Activated T-cell treated with anti-CD3 and anti-CD28 coated beads, Interleukin-2, amount 50 U/mL, for 4 hours (primary cell): ENCODE data around the gene SSH3. TPM values are rescaled to one million over a fixed set of nuclear protein-coding genes. Genes with fewer than 3 reads are reported as not detected.

Source experiments
- ATAC-seq, 2 donors: fragments of 200-7000 bp; cut with Tn5 transposase; one replicate each; pipeline ENCODE4 v1.10.0; 2021
- DNase-seq: peaks from one replicate; pipeline ENCODE4 v3.0.0-alpha.2; 2020
- H3K27me3 Mint-ChIP-seq: one replicate; pipeline ENCODE4 v1.8.0; 2021; ENCODE audit warnings: low read depth, mixed read lengths
- H3K36me3 Mint-ChIP-seq: one replicate; pipeline ENCODE4 v1.8.0; 2022; ENCODE audit warnings: mixed read lengths; ENCODE audit not compliant: insufficient read depth
- H3K4me1 Mint-ChIP-seq: one replicate; pipeline ENCODE4 v1.8.0; 2021; ENCODE audit warnings: low read depth, mixed read lengths
- H3K4me3 Mint-ChIP-seq: one replicate; pipeline ENCODE4 v1.8.0; 2021; ENCODE audit warnings: mild to moderate bottlenecking, moderate library complexity, mixed read lengths
- H3K9me3 Mint-ChIP-seq: one replicate; pipeline ENCODE4 v1.8.0; 2021; ENCODE audit warnings: mixed read lengths
- total RNA-seq, 3 donors: library from RNA; stranded (reverse); gene quantifications; one replicate each; pipeline ENCODE4 v1.2.1, GENCODE V29; 2021

SSH3 gene
- total RNA-seq, 3 donors from 2014 or later = 4.8 to 7.2 (median 6.6) TPM

GRCh38 chr11:67281552-67282150, 21.7 kb upstream of the SSH3 start:
- Mint-ChIP-seq H3K9me3 (no peaks in the 10 kb centered on the region), H3K27me3 (no peaks in the 10 kb centered on the region), H3K4me3 (no peak overlapping the region), H3K4me1 (peaks cover 50% of the 10 kb centered on the region), H3K36me3 (peaks cover 14% of the 10 kb centered on the region)
- DNase-seq = no peak
- no peak for ATAC-seq

- peaks cover 50% of the 10 kb centered on the region for H3K4me1 Mint-ChIP-seq
- peaks cover 16% of the 10 kb centered on the region for H3K36me3 Mint-ChIP-seq
These were observed 21.0 kb upstream of the SSH3 start for GRCh38 chr11:67282155-67282875.

GRCh38 chr11:67282876-67283371, 20.4 kb upstream of the SSH3 start:
- no peaks in the 10 kb centered on the region for H3K9me3 Mint-ChIP-seq
- peaks cover 50% of the 10 kb centered on the region for H3K4me1 Mint-ChIP-seq
- ATAC-seq = no peak
- H3K27me3 Mint-ChIP-seq = no peaks in the 10 kb centered on the region
- no peak for DNase-seq
- H3K4me3 Mint-ChIP-seq = no peak overlapping the region
- peaks cover 16% of the 10 kb centered on the region for H3K36me3 Mint-ChIP-seq

More at GRCh38 chr11:67282155-67282875, 21.0 kb upstream of the SSH3 start:
- Mint-ChIP-seq H3K4me3 (no peak overlapping the region), H3K27me3 (no peaks in the 10 kb centered on the region), H3K9me3 (no peaks in the 10 kb centered on the region)
- ATAC-seq (no peak), DNase-seq (no peak)

GRCh38 chr11:67283481-67283963, 19.8 kb upstream of the SSH3 start:
- H3K36me3 Mint-ChIP-seq = peaks cover 16% of the 10 kb centered on the region
- H3K9me3 Mint-ChIP-seq = no peaks in the 10 kb centered on the region
- no peaks in the 10 kb centered on the region for H3K27me3 Mint-ChIP-seq
- DNase-seq (no peak), ATAC-seq (no peak)
- no peak overlapping the region for H3K4me3 Mint-ChIP-seq
- peaks cover 48% of the 10 kb centered on the region for H3K4me1 Mint-ChIP-seq

- ATAC-seq (no peak), DNase-seq (no peak)
- Mint-ChIP-seq H3K9me3 (no peaks in the 10 kb centered on the region), H3K27me3 (no peaks in the 10 kb centered on the region), H3K4me1 (peaks cover 38% of the 10 kb centered on the region), H3K36me3 (peaks cover 13% of the 10 kb centered on the region), H3K4me3 (no peak overlapping the region)
These were observed 18.4 kb upstream of the SSH3 start for GRCh38 chr11:67284811-67285540.

- H3K4me1 Mint-ChIP-seq = peaks cover 41% of the 10 kb centered on the region
- no peak overlapping the region for H3K4me3 Mint-ChIP-seq
- no peaks in the 10 kb centered on the region for H3K9me3 Mint-ChIP-seq
- DNase-seq (no peak), ATAC-seq (no peak)
- no peaks in the 10 kb centered on the region for H3K27me3 Mint-ChIP-seq
- H3K36me3 Mint-ChIP-seq = peaks cover 13% of the 10 kb centered on the region
These were observed 17.5 kb upstream of the SSH3 start for GRCh38 chr11:67285541-67286498.

GRCh38 chr11:67286621-67287333, 16.6 kb upstream of the SSH3 start:
- no peaks in the 10 kb centered on the region for H3K9me3 Mint-ChIP-seq
- ATAC-seq (no peak), DNase-seq (no peak)
- H3K4me3 Mint-ChIP-seq = peak overlapping the region; percentile 66
- peaks cover 48% of the 10 kb centered on the region for H3K4me1 Mint-ChIP-seq
- no peaks in the 10 kb centered on the region for H3K27me3 Mint-ChIP-seq
- peaks cover 13% of the 10 kb centered on the region for H3K36me3 Mint-ChIP-seq

GRCh38 chr11:67287355-67288197, 15.8 kb upstream of the SSH3 start:
- no peak for ATAC-seq
- no peak for DNase-seq
- H3K4me1 Mint-ChIP-seq = peaks cover 51% of the 10 kb centered on the region
- H3K9me3 Mint-ChIP-seq = no peaks in the 10 kb centered on the region
- H3K27me3 Mint-ChIP-seq = no peaks in the 10 kb centered on the region
- peaks cover 7% of the 10 kb centered on the region for H3K36me3 Mint-ChIP-seq
- H3K4me3 Mint-ChIP-seq = peak overlapping the region; percentile 66

GRCh38 chr11:67288198-67288451, 15.2 kb upstream of the SSH3 start:
- no peak for ATAC-seq
- peaks cover 12% of the 10 kb centered on the region for H3K36me3 Mint-ChIP-seq
- peaks cover 56% of the 10 kb centered on the region for H3K4me1 Mint-ChIP-seq
- H3K27me3 Mint-ChIP-seq = no peaks in the 10 kb centered on the region
- no peak for DNase-seq
- no peaks in the 10 kb centered on the region for H3K9me3 Mint-ChIP-seq
- H3K4me3 Mint-ChIP-seq = peak overlapping the region; percentile 66

- Mint-ChIP-seq H3K4me1 (peaks cover 58% of the 10 kb centered on the region), H3K4me3 (peak overlapping the region; percentile 66), H3K9me3 (no peaks in the 10 kb centered on the region), H3K36me3 (peaks cover 12% of the 10 kb centered on the region), H3K27me3 (no peaks in the 10 kb centered on the region)
- DNase-seq (peak; percentile 80), ATAC-seq (peak; percentile 75)
These were observed 14.7 kb upstream of the SSH3 start for GRCh38 chr11:67288452-67289225.

GRCh38 chr11:67289226-67289650, 14.1 kb upstream of the SSH3 start, which contains the start of gene ANKRD13D:
TSS of gene ANKRD13D (plus strand) at chr11:67289303. CDS start at chr11:67289461, 158 bp downstream.
- Mint-ChIP-seq H3K9me3 (no peaks in the 10 kb centered on the region), H3K36me3 (peaks cover 11% of the 10 kb centered on the region), H3K4me3 (peak within 1 kb of the TSS; percentile 90), H3K27me3 (no peaks in the 10 kb centered on the region), H3K4me1 (peaks cover 63% of the 10 kb centered on the region)
- no peak for DNase-seq
- no peak for ATAC-seq
